Neutrophil (primary cell): ENCODE data around the gene LEF1.

Source experiments
- H3K27ac ChIP-seq: fragments of 200-600 bp; sonication (generic); 2 replicates; pipeline ENCODE4 v1.5.1; 2016; ENCODE audit warnings: mild to moderate bottlenecking, moderate library complexity
- H3K27me3 ChIP-seq: fragments of 200-600 bp; sonication (generic); 2 replicates; pipeline ENCODE4 v1.6.0; 2016; ENCODE audit warnings: mild to moderate bottlenecking
- H3K36me3 ChIP-seq: fragments of 200-600 bp; sonication (generic); 2 replicates; pipeline ENCODE4 v1.5.1; 2017
- H3K4me1 ChIP-seq, 2 experiments: fragments of 200-600 bp in 1 of 2; sonication (generic) in 1 of 2; 1 replicate in 1 of 2; 2 replicates in 1 of 2; pipeline versions ENCODE4 v1.5.1 to v1.6.1; 2013 to 2016; ENCODE audit warnings: low read depth in 1 of 2, low read length in 1 of 2, mild to moderate bottlenecking in 1 of 2, moderate library complexity in 1 of 2; ENCODE audit not compliant: control insufficient read depth in 1 of 2, insufficient read depth in 1 of 2
- H3K4me3 ChIP-seq, 2 experiments: fragments of 200-600 bp in 1 of 2; sonication (generic) in 1 of 2; 1 replicate in 1 of 2; 2 replicates in 1 of 2; pipeline ENCODE4 v1.5.1; 2013 to 2016; ENCODE audit warnings: low read depth in 1 of 2, low read length in 1 of 2, mild to moderate bottlenecking in 1 of 2, moderate library complexity in 1 of 2
- H3K9me3 ChIP-seq: fragments of 200-600 bp; sonication (generic); 2 replicates; pipeline ENCODE4 v1.5.1; 2016
- CTCF ChIP-seq: fragments of 200-600 bp; sonication (generic); IDR thresholded peaks from 2 replicates; pipeline ENCODE4 v1.5.1; 2016; ENCODE audit warnings: antibody characterized with exemption

Gene LEF1

GRCh38 chr4:108210989-108211835 is 42.5 kb upstream of the LEF1 start:
- no peaks in the 10 kb centered on the region for H3K27me3 ChIP-seq
- H3K36me3 ChIP-seq: no peaks in the 10 kb centered on the region
- H3K9me3 ChIP-seq: no peaks in the 10 kb centered on the region
- no peaks in the 10 kb centered on the region for H3K4me1 ChIP-seq
- TF ChIP-seq CTCF: no peak
- H3K4me3 ChIP-seq: no peak overlapping the region
- no peak overlapping the region for H3K27ac ChIP-seq

GRCh38 chr4:108209489-108209888 is 40.8 kb upstream of the LEF1 start:
- Histone ChIP-seq H3K36me3 (no peaks in the 10 kb centered on the region), H3K27ac (no peak overlapping the region), H3K27me3 (no peaks in the 10 kb centered on the region), H3K9me3 (no peaks in the 10 kb centered on the region), H3K4me3 (no peak overlapping the region), H3K4me1 (no peaks in the 10 kb centered on the region)
- no peak for TF ChIP-seq CTCF

GRCh38 chr4:108205859-108206258 is 37.1 kb upstream of the LEF1 start:
- Histone ChIP-seq H3K4me3 (no peak overlapping the region), H3K27ac (no peak overlapping the region), H3K9me3 (no peaks in the 10 kb centered on the region), H3K4me1 (no peaks in the 10 kb centered on the region), H3K36me3 (no peaks in the 10 kb centered on the region), H3K27me3 (no peaks in the 10 kb centered on the region)
- TF ChIP-seq CTCF: no peak

- Histone ChIP-seq H3K27me3 (no peaks in the 10 kb centered on the region), H3K27ac (no peak overlapping the region), H3K9me3 (no peaks in the 10 kb centered on the region), H3K4me3 (no peak overlapping the region), H3K36me3 (no peaks in the 10 kb centered on the region), H3K4me1 (no peaks in the 10 kb centered on the region)
- no peak for TF ChIP-seq CTCF
Measured at GRCh38 chr4:108204518-108204917, 35.8 kb upstream of the LEF1 start.

GRCh38 chr4:108203377-108203776 is 34.6 kb upstream of the LEF1 start:
- Histone ChIP-seq H3K27ac (no peak overlapping the region), H3K9me3 (no peaks in the 10 kb centered on the region), H3K4me1 (no peaks in the 10 kb centered on the region), H3K4me3 (no peak overlapping the region), H3K27me3 (no peaks in the 10 kb centered on the region), H3K36me3 (no peaks in the 10 kb centered on the region)
- no peak for TF ChIP-seq CTCF
